GM21576 (cell line): Measurements from ENCODE around the gene RAPGEF5.

ENCODE experiments used
- ATAC-seq: cut with Tn5 transposase; IDR thresholded peaks from one replicate; pipeline ENCODE4 v1.9.1; 2021; ENCODE audit warnings: mild to moderate bottlenecking, moderate library complexity; ENCODE audit not compliant: unreplicated experiment

Gene RAPGEF5

DNA sequence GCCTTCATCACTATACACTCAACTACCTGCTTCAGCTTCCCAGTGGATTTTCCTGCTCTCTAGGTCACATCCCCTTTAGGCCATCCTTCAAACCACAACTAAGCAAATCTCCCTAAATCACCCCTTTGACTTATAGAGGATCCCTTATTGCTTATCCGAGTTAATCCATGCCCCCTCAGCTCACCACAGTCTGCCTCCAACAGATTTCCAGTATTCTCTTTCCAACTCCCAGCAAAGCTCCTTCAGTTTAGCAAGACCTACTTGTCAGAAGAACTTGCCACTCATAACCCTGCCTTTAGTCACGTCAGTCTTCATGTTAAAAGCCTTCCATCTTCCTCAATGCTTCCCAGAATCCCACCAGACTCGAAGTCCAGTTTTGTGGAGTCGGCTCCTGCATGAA lies 38.6 kb downstream of the RAPGEF5 start:
- no peak for ATAC-seq

DNA sequence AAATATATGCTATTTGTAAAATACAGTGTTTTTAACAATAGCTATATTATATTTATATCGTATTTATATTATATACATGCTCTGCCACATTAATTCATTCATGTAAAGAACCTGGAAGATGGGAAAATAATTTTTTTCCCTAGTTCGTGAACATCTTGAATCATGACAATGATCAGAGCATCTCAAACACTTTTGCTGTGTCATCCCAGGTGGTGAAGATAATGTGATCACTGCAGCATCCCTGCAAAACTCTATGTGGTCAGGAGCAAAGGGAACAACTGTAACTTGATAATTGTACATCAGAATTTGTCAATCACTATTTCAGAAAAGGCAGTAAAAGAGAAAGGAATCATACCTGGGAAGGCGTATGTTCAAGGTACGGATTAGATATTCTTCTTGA lies 39.3 kb downstream of the RAPGEF5 start:
- ATAC-seq, result no peak

DNA sequence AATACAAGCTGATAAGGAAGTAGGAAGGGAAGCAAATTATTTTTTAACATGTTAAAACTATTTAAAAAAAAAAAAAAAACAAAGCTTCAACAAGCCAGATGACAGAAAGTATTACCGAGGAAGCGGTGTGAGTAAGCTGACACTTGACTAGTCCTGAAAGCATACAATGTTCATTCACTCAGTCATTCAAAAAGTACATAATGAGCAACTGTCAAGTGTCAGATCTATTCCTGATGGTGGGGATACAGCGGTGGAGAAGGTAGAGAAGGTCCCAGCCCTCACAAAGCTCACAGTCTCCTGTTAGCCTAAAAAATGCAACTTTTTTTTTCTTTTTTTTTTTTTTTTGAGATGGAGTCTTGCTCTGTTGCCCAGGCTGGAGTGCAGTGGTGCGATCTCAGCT lies 40.0 kb downstream of the RAPGEF5 start:
- no peak for ATAC-seq

DNA sequence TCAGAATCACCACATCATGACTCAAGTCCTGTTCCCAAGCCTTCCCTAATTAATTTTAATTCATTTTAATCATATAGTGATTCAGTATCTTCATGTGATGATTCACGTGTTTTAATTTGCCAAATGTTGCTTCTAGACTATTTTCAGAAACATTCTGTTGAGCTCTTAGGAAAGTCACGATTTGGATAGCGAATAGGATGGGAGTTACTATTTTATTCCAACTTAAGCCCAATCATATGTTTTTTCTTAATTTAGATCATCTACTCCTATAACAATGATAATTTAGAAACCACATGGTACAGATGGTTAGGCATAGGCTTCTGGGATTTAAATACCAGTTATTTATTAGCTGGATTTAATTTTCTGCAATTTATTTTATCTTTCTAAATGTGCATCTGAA lies 49.1 kb downstream of the RAPGEF5 start:
- ATAC-seq, result no peak

DNA sequence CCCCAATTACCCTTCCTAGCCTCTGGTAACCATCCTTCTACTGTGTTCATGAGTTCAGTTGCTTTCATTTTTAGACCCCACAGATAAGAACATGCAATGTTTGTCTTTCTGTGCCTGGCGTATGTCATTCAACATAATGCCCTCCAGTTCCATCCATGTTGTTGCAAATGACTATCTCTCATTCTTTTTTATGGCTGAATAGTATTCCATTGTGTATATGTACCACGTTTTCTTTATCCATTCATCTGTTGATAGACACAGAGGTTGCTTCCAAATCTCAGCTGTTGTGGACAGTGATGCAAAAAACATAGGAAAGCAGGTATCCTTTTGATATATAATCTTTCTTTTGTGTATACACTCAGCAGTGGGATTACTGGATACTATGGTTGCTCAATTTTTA lies 51.2 kb downstream of the RAPGEF5 start:
- ATAC-seq, result no peak

DNA sequence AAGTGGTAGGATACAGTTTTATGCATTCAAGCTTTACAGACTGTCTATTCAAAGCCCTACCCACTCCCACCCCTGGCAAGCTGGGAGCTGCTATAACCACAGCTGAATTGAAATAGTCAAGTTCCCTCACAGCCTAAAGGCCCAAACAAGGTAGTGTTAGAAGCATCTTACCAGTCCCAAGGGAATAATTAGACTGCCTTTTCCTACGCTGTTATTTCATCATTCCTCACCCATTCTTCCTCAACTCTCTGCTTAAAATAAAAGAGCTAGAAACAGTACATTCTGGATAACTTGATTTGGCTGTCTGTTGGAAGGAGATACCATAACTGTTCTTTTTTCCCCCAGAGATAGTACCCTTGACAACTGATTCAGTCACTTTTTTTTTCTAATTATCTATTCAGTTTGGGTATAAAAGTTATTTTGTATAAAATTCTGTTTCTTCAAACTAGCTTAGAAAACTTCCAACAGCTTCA lies 54.0 kb downstream of the RAPGEF5 start:
- no peak for ATAC-seq

DNA sequence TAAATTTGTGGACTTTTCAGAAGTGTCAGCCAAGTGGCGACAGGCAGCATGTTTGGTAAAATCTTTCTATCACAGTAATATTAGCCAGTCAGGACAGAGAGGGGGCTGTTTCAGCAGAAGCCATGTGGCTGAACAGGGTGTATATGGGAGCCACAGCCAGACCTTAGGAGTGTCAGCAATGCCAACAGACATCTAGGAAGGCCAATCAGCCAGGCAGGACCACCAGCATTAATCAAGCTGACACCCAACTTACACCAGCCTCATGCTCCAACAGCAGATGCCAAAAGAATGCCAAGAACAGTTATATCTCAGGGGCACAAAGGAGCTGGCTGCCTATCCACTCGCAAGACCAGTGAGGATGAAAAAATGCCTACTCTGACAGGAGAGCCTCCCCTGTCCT lies 54.8 kb downstream of the RAPGEF5 start:
- no peak for ATAC-seq

DNA sequence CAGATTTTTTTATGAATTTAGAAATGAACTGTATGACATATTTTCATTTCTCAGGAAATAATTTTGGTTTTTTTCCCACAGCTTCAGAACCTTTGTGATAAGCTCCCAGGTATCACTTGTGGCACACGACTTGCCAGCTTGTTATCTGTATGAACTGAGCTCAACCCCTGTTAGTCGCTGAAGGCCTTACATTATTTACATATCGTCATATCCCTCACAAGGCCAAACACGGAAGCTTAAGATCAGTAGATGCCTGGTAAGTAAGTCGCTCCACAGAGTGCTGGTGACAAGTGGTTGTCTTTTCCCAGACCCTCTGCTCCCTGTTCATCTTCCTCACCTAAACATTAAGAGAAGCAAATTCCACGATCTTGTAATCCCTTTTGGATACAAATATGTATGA lies 55.2 kb downstream of the RAPGEF5 start:
- ATAC-seq, result no peak

DNA sequence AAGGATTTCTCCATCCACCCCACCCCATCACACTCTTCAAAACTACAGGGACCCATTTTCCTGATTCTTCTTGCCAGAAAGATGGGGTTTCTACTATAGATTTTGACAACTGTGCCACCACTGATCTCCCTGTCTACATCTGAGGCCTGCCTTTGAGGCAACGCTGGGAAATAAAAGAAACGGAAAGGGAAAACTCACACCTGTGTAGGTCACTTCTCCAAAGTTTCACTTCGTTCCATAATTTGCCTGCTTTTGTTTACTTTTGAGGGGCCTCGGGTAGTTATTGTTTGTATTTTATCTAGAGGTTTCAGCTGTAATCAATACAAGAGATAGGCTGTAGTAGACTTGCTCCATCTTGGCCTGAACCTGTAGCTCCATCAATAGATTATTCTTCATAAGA lies 56.1 kb downstream of the RAPGEF5 start:
- ATAC-seq, result no peak

DNA sequence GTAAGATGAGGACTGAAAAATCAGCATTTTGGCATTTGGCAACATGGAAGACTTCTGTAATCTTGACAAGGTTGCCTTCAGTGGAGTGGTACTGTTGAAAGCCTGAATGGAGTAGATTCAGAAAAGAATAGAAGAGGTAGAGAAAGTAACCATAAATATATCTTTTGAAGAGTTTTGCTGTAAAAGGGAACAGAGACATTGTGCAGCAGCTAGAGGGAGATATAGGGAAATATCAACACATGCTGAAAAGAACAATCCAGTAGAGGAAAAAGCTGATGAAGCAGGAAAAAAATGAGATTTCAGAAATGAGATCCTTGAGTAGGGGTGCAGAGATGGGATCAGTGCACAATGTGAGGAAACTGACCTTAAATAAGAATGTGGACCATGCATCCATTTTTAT lies 60.0 kb downstream of the RAPGEF5 start:
- ATAC-seq, result no peak

DNA sequence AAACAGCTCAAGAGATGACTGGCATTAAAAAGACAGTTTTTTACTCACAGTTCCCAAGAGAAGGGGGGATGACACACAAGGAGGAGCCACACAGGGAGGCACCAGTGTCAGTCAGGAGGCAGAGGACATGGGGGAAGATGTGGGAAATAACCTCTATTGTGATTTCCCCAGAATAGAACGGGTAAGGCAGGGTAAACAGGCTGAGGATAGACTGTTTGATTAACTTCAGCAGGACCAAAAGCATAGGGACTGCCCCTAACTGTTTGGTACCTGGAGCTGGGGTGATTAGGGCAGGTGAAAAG lies 60.7 kb downstream of the RAPGEF5 start:
- ATAC-seq, result no peak

DNA sequence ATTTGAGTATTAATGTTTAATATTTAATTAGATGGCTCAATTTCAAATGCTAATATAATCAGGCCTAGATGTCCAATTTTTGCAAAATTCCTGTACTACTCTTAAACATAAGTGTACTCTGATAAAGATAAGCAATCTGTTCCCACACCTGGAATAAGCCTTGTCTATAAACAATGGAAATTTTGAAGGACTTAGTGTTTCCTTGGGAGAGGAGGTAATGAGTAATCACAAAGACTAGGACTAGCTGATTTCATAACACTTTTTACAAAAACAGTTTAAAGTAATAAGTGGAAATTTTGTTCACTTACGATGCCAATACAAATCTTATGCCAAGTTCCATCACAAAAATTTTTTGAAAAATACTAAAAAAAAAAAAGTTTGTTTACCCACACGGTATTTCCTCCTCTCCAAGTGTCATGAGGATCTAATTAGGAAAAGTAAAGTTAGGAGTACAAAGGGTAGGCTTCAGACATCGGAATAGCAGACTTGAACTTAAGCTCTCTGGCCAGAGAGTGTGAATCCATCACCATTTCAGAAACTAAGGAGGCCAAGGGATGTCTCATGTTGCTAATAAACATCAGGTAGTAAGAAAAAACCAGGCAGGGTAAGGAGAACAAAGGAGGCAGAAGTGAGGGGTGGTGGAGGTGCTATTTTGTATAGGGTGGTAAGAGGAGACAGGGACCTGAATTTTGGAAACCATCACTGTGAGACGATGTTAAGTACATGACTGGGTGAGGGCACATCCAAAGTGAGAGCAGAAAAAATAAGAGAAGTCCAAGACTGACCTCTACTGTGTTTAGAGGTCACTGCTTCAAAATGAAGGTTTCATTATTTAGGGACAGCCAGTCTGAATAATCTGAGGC lies 61.3 kb downstream of the RAPGEF5 start:
- no peak for ATAC-seq

DNA sequence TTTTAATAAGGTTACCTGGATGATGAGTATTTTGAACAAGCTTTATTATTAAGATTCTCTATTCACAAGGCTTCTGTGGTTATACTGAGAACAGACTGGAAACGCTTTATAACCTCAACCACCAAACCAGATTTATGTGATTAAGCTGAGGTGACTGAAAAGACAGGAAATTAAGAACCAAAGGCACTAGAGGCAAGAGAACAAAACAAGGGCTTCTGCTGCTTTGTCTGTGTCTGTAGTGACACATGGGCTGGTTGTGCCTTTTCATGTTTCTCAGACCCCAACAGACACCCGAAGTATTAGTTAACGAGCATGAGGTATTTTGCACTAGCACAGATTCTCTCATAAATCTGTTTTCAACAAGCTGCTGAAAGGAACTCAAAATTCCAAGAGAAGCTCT lies 64.4 kb downstream of the RAPGEF5 start:
- ATAC-seq, result no peak

DNA sequence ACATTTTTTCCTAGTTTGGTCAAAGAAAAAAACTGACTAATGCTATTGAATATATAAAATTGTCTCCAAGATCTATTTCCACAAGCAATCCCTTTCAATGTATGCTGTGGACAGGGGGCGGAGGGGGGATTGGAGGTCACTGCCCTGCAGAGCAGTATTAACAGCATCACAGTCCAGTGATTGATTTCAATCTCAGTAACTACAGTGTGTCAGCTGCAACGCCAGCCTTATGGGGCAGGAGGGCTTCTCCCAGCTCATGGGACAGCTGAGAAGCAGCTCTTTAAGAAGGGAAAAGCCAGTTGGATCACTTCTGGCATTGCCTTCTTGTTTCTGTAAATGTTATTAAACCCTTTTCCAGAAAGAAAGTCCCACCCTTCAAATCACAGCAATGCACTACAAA lies 65.0 kb downstream of the RAPGEF5 start:
- no peak for ATAC-seq

DNA sequence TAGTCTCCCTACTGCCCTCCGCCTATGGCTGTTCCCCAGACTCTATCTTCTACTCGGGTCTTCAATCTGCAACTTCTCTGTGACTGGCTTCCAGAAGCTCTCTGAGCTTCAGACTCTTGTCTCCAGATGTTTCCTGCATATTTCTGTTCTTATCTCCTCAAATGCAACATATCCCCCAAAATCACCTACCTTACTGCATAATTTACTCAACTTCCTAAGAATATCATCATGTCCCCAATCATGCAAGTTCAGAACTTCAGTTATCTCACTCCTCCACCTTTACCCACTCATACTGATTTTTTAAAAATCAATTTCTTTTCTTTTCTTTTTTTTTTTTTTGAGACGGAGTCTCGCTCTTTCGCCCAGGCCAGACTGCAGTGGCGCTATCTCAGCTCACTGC lies 68.8 kb downstream of the RAPGEF5 start:
- no peak for ATAC-seq

DNA sequence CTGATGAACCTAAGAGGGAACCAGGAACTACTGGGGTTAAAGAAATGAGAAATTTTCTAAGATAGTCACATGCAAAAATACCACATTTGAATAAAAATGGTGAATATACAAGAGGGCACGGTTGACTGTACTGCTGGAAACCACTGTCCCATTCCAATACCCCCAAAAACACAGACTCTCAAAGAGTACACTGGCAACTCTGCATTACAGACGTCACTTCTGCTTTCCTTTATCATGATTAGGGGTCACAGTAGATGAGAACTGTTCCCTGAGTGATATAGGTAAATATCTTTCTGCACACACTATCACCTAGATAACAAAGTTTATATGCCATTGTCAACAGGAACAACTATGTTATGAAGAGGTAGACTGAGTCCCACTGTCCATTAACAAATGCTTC lies 69.5 kb downstream of the RAPGEF5 start:
- ATAC-seq, result no peak

DNA sequence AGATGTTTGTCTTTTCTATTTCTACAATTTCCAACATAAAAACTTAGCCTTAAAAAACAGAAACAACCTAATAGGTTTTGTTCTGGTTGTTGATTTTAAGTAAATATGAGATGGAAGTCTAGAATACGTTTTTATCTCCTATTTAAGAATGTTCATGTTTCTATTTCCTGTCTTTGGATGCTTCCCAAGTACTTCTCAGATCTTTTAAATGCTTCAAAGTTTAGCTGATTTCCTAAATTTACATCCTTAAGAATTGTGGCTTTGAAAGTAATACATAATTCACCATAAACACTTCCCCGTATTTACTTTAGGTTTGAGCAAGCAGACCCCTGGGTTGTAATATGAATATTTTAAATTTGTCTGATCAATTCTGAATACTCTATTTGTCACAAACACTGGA lies 70.5 kb downstream of the RAPGEF5 start:
- ATAC-seq, result no peak

DNA sequence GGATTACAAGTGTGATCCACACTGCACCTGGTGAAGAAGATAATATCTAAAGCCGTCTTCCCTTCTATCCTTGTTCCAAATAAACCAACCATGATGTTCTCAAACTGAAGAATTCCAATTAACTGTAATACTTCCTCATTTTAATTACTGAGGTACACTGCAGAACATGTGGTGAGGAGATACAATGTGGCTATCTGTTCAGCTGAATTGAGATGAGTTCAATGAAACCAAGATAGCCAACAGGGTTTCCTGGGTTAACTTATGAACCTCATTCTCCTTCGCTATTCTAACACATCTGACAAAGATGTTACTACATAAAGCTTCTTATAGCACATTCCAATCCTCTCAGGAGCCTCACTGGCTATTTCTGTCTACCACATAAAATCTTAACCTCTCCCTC lies 75.5 kb downstream of the RAPGEF5 start:
- ATAC-seq, result no peak

DNA sequence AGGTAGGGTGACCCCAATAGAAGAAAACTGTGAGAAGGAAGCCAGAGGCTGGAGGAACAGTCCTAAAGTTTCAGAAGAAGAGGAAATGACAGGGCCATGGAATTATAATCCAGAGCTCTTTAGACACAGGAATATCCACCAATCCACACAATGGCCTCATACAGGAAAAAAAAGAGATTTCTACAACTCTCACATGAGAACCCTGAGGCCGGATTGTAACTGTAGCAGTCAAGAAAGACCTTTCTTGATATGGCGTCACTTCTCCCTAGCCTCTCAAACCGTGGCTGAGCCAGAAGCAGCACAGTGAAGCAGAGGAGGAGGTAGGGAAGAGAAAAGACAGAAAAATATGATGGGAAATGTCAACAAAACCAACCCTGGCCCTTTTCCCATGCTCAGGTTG lies 76.9 kb downstream of the RAPGEF5 start:
- no peak for ATAC-seq

DNA sequence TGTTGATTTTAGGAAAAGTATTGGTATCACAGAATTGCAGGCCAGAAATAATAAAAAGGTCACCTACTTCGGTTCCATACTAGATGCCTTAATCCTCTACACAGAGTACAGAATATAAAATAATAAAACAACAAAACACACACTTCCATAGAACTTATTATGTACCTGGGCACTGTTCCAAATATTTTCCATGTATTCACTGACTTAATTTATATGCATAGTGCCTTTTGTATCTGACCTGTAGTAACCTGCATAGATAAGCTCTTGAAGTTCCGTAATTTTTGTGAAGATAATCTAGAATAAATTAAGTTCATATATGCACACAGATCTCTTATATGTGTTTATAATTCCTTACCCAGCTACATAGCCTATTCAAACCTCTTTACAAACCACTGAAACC lies 78.3 kb downstream of the RAPGEF5 start:
- no peak for ATAC-seq

DNA sequence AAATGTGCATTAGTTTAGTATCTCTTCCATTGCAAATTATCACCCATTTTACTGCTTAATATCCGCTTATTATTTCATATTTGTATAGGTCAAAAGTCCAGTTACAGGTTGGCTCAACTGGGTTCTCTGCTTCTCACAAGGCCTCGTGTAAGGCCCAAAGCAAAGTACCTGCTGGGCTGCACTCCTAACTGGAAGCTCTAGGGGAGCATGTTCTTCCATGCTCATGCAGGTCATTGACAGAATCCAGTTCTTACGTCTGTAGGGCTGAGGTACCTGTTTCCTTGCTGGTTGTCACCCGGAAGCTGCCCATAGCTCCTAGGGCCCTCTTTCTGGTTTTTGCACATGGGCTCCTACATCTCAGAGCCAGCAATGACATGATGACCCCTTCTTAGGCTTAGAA lies 79.6 kb downstream of the RAPGEF5 start:
- ATAC-seq, result no peak

DNA sequence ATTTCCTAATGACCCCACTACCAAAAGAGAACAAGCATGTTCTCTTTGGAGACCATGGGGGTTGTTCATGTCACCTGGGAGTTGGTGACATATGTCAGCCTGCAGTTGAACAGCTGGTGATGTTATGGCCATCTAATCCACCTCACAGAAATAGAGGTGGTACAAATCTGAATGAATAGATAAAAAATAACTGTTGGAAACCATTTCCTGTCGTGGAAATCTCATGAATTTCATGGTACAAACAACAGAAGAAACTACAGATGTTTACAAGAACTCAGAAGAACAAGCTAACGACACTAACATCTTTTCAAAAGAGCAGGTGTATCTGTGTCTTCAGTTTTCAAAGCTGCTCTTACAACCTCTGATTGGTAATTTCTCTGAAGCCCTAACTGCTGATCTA lies 81.3 kb downstream of the RAPGEF5 start:
- no peak for ATAC-seq

DNA sequence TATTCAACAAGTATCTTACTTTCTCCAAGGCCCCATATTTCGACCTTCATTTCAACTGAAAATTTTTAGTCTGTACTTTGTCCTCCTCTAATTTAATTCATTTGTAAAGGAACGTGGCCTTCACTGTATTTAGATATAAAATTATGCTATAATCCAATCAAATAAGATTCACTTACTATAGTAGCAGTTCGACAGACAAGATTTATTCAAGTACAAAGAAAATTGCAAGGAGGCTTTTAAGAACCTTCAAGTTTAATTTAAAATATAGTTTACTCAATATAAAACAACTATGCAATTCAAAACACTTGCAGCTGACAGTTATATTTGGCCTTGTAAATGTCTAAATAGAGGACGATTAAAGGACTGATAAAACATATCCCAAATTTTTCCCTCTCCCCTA lies 85.6 kb downstream of the RAPGEF5 start:
- no peak for ATAC-seq
